MG63 (cell line): ENCODE results near the gene ADAM23. TPM values are rescaled to one million over a fixed set of nuclear protein-coding genes. Genes with fewer than 3 reads are reported as not detected.

Source experiments
- DNase-seq: peaks from one replicate; pipeline ENCODE4 v3.0.0-alpha.2; 2020
- H3K27me3 ChIP-seq: fragments of 250-450 bp; sonication (Bioruptor Pico); 2 replicates; pipeline ENCODE4 v1.5.1; 2020; ENCODE audit warnings: mild to moderate bottlenecking, moderate library complexity
- H3K36me3 ChIP-seq: fragments of 250-450 bp; sonication (Bioruptor Pico); 2 replicates; pipeline ENCODE4 v1.5.1; 2020; ENCODE audit warnings: mild to moderate bottlenecking, moderate library complexity
- H3K4me3 ChIP-seq: fragments of 250-450 bp; sonication (Bioruptor Pico); 2 replicates; pipeline ENCODE4 v1.5.1; 2020; ENCODE audit warnings: mild to moderate bottlenecking, moderate library complexity
- H3K9me3 ChIP-seq: fragments of 250-450 bp; sonication (Bioruptor Pico); 2 replicates; pipeline ENCODE4 v1.5.1; 2020; ENCODE audit warnings: mild to moderate bottlenecking, moderate library complexity
- total RNA-seq: library from RNA; depleted of rRNA; stranded (reverse); fragments of >200 nt; shearing (Covaris generic); gene quantifications from 2 replicates; pipeline ENCODE4 v1.2.3, GENCODE V29; 2014; ENCODE audit warnings: low replicate concordance; rRNA removed

The ADAM23 gene
- total RNA-seq, 1 experiment from 2014 or later = 1.1 TPM

DNA sequence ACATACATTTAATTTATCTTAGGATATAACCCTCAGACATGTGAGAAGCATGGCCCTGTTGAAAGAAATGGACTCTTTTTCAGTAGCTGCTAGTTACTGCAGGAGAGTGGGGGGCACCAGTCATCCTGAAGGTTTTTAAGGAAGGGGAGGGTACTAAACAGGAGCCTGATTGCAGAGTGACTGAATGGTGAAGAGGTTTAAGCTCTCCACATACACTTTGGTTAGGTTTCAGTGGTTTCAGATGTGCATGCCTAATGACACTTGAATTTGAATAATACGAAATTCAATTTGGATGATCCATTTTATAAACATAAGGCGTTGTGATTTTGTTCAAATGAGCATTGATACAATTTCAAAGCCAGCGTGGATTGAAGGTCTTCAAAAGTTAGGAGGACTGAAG, 188.0 kb downstream of the ADAM23 start:
- H3K9me3 ChIP-seq = no peaks in the 10 kb centered on the region
- H3K36me3 ChIP-seq = no peaks in the 10 kb centered on the region
- no peak for DNase-seq
- H3K4me3 ChIP-seq = no peak overlapping the region
- peaks cover 23% of the 10 kb centered on the region for H3K27me3 ChIP-seq

DNA sequence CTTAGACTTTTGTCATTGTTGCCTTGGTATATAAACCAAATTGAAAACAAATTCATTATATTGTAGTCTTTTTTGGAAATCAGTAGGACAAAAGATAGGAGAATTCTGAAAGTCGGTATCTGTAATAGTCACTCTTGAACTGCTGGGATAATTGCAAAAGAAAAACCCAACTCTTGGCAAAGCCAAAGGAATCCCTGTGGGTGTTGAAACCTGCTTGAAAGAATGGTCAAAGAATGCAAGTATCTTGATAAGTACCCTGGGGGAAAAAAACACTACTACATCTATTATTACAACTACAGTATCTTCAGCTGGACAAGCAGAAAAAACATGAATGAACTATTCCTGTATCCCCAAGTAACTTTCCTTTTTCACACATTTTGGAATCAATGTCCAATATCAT, 191.7 kb downstream of the ADAM23 start:
- Histone ChIP-seq H3K9me3 (no peaks in the 10 kb centered on the region), H3K27me3 (peaks cover 16% of the 10 kb centered on the region), H3K36me3 (no peaks in the 10 kb centered on the region), H3K4me3 (no peak overlapping the region)
- DNase-seq = no peak

DNA sequence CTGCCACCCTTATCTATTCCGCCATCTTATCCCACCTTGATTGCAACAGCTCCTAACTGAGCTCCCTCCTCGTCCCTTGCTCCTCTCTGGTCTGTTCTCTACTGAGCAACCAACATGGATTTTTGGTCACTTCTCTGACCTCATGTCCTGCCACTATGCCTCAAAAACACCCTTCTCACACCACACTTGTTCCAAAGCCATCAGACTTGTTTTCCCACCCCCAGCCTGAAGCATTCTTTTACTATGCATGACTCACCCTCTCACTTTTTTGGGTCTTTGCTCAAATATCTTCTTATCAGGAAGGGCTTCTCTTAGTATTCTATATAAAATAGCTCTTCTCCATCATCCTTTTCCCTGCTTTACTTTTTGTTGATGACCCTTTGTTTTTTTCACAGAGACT, 196.3 kb downstream of the ADAM23 start:
- DNase-seq = no peak
- no peak overlapping the region for H3K4me3 ChIP-seq
- H3K9me3 ChIP-seq = no peaks in the 10 kb centered on the region

DNA sequence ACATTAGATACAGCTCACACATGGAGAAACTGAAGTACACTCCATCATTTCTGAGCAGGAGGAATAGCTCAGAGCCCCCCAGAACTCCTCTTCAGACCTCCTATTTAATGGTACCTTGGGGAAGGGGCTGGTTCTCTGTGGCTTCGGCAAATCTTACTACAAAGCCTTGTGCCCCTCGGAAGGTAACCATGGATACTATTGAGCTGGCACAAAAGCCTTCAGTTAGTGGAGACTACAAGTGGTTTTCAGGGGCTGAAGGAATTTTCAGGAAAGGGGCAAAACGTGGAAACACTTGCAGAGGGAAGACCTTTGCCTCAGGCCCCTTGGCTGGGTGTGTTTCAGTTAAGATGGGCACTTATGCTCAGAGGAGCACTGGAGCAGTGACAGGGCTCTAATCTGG, 197.9 kb downstream of the ADAM23 start:
- H3K4me3 ChIP-seq = no peak overlapping the region
- DNase-seq = no peak
- peaks cover 11% of the 10 kb centered on the region; the same call in 1 of the 2 replicates for H3K27me3 ChIP-seq
- no peaks in the 10 kb centered on the region for H3K9me3 ChIP-seq
- H3K36me3 ChIP-seq = no peaks in the 10 kb centered on the region

More for the DNA sequence above, 196.3 kb downstream of the ADAM23 start:
- peaks cover 13% of the 10 kb centered on the region for H3K27me3 ChIP-seq
- no peaks in the 10 kb centered on the region for H3K36me3 ChIP-seq

DNA sequence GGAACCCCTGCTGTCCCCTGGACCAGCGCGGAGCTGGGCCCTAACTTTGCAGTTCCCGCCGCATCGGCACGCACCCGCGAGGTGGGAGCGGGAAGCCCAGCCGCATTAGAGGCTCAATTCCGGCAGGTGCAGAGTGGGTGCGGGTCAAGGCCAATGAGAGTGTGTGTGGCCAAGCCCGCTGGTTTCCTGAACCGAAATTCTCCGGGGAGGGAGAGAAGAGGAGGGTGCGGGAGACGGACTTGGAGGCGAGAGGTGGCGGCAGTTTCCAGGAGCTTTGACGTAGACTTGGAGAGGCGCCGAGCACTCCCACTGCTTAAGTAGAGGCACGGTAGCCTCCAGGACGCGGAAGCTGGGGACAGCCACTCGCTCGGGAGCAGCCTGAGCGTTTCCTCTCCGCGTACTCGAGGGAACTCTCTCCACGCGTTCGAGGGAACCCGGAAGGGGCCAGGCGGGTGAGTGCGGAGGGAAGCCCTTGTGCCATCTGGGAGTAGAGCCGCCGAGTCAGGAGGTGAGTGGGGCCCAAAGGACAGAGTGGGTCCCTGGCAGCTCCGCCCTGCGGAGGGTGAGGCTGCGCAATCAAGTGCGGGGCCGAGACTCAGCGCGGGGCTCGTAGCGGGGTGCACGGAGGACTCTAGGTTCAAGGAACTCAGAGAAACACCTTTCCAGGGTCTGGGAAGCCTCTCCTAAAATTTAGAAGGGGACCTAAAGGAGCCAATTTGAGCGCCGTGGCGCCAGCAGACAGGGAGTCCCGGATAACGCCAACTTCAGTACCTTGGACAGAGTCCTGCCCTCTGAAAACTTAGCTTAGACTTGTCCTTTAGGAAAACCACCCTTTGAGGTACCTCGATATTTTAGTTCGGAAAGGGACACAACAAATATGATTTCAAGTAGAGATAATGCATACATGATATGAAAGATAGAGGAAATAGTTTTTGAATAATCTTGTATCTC, 199.0 kb downstream of the ADAM23 start, which contains the start of gene FAM237A:
TSS of gene FAM237A (plus strand) at position 413 of the 951 bp plus-strand sequence. CDS start 1,750 bp downstream, outside the sequence.
- Histone ChIP-seq H3K27me3 (peaks cover 11% of the 10 kb centered on the region; the same call in 1 of the 2 replicates), H3K4me3 (no peak within 1 kb of the TSS)
- peak; percentile 19 for DNase-seq

DNA sequence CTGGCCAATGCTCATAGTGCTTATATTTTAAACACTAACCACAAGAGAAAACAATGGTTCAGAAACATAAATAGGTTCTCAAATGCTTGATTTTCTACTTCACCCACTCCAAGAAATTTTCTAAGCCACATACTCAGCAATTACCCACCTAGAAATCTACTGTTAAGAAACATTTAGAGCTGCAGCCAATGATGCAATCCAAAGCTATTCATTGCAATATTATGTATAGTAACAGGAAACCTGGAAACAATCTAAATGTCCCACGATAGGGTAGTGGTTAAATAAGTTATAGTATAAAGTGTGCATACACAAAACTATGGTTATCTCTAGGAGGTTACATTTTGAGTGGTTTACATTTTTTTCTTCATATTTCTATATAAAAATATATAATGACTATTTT, 204.7 kb downstream of the ADAM23 start:
- no peak for DNase-seq
- Histone ChIP-seq H3K9me3 (no peaks in the 10 kb centered on the region), H3K27me3 (peaks cover 8% of the 10 kb centered on the region; the same call in 1 of the 2 replicates), H3K4me3 (no peak overlapping the region), H3K36me3 (no peaks in the 10 kb centered on the region)

More for the DNA sequence above, 199.0 kb downstream of the ADAM23 start, which contains the start of gene FAM237A:
- no peaks in the 10 kb centered on the region for H3K36me3 ChIP-seq
- no peaks in the 10 kb centered on the region for H3K9me3 ChIP-seq

DNA sequence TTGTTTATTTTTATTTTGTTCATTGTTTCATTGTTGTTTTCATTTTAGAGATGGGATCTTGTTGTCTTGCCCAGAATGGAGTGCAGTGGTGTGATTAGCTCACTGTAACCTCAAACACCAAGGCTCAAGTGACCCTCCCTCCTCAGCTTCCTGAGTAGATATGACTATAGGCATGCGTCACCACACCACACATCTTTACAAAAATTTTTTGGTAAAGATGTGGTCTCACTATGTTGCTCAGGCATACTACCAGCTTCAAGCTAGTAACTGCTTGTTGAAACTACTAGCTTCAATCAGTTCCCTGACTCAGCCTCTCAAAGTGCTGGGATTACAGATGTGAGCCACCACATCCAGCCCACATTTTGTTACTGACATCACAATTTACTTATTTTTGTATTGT, 213.8 kb downstream of the ADAM23 start:
- Histone ChIP-seq H3K4me3 (no peak overlapping the region), H3K36me3 (no peaks in the 10 kb centered on the region), H3K27me3 (peaks cover 4% of the 10 kb centered on the region; the same call in 1 of the 2 replicates), H3K9me3 (no peaks in the 10 kb centered on the region; the same call in 1 of the 2 replicates)
- DNase-seq = no peak

DNA sequence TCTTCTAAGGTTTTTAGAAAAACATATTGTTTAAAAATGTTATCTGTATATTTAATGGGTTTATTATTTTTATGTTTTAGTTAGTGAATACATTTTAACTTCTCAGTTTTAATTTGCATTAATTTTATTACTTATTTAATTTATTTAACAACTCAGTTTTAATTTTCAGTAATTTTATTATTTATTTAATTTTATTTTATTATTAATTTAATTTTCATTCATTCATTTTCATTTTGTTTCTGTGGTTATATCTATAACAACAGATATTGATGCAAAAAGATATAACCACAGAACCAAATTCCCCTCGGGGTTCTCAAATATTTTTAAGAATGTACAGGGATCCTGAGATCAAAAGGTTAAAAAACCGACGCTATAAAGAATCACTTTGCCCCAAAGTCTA, 221.9 kb downstream of the ADAM23 start:
- no peaks in the 10 kb centered on the region for H3K9me3 ChIP-seq
- H3K4me3 ChIP-seq = no peak overlapping the region
- no peaks in the 10 kb centered on the region for H3K36me3 ChIP-seq
- H3K27me3 ChIP-seq = peaks cover 19% of the 10 kb centered on the region
- no peak for DNase-seq

Other genes with a start within 250 kb of the ADAM23 start
- gene ZDBF2, start 168.9 kb upstream of the ADAM23 start, total RNA-seq = 4.1 and 9.6 TPM in 2 replicates
- not detected in 2 replicates for gene FAM237A, start 199.0 kb downstream of the ADAM23 start, total RNA-seq